OCI-LY1 (cell line): ENCODE data around the gene ST7L.

Experiments used
- H2AFZ ChIP-seq: fragments of 200-600 bp; sonication (generic), shearing (Covaris generic); 2 replicates; pipeline ENCODE4 v1.6.0; 2014; ENCODE audit warnings: antibody characterized with exemption, mild to moderate bottlenecking, low read length
- H3F3A ChIP-seq: fragments of 200-600 bp; sonication (generic), shearing (Covaris generic); 2 replicates; pipeline ENCODE4 v1.6.0; 2014; ENCODE audit warnings: mild to moderate bottlenecking, antibody characterized with exemption, low read length, moderate library complexity; ENCODE audit not compliant: insufficient read depth
- H3K27ac ChIP-seq: fragments of 200-600 bp; sonication (generic); 2 replicates; pipeline ENCODE4 v1.5.1; 2014; ENCODE audit warnings: low read length, mixed run types, mild to moderate bottlenecking, low read depth; ENCODE audit not compliant: poor library complexity, severe bottlenecking
- H3K27me3 ChIP-seq: fragments of 200-600 bp; sonication (generic); 2 replicates; pipeline ENCODE4 v1.6.0; 2014; ENCODE audit warnings: antibody characterized with exemption, mild to moderate bottlenecking, low read length, moderate library complexity; ENCODE audit not compliant: insufficient read depth
- H3K36me3 ChIP-seq: fragments of 200-600 bp; sonication (generic); 2 replicates; pipeline ENCODE4 v1.6.1; 2014; ENCODE audit warnings: mild to moderate bottlenecking, antibody characterized with exemption, low read length, moderate library complexity, mixed read lengths; ENCODE audit not compliant: insufficient read depth
- H3K4me1 ChIP-seq: fragments of 200-600 bp; sonication (generic); 2 replicates; pipeline ENCODE4 v1.5.1; 2014; ENCODE audit warnings: mild to moderate bottlenecking, low read length, moderate library complexity; ENCODE audit not compliant: insufficient read depth, severe bottlenecking
- H3K4me2 ChIP-seq: fragments of 200-600 bp; sonication (generic), shearing (Covaris generic); 2 replicates; pipeline ENCODE4 v1.6.1; 2014; ENCODE audit warnings: low read length
- H3K4me3 ChIP-seq: fragments of 200-600 bp; sonication (generic); 2 replicates; pipeline ENCODE4 v1.5.1; 2014; ENCODE audit warnings: low read length, low read depth, mild to moderate bottlenecking, mixed read lengths; ENCODE audit not compliant: poor library complexity, severe bottlenecking
- H3K79me2 ChIP-seq: fragments of 200-600 bp; shearing (Covaris generic); 2 replicates; pipeline ENCODE4 v1.6.1; 2016; ENCODE audit warnings: mixed run types, low read length, mixed read lengths; ENCODE audit not compliant: insufficient read depth
- H3K9ac ChIP-seq: fragments of 200-600 bp; sonication (generic), shearing (Covaris generic); 2 replicates; pipeline ENCODE4 v1.6.1; 2014; ENCODE audit warnings: mild to moderate bottlenecking, low read length, mixed read lengths
- H3K9me2 ChIP-seq: fragments of 200-600 bp; sonication (generic), shearing (Covaris generic); 2 replicates; pipeline ENCODE4 v1.6.1; 2014; ENCODE audit warnings: low read depth, mild to moderate bottlenecking, low read length, mixed read lengths
- H3K9me3 ChIP-seq: fragments of 200-600 bp; shearing (Covaris generic); 2 replicates; pipeline ENCODE4 v1.6.1; 2014; ENCODE audit warnings: low read length, mixed read lengths
- H4K20me1 ChIP-seq: fragments of 200-600 bp; sonication (generic), shearing (Covaris generic); 2 replicates; pipeline ENCODE4 v1.6.0; 2016; ENCODE audit warnings: mild to moderate bottlenecking, low read length; ENCODE audit not compliant: insufficient read depth
- CTCF ChIP-seq: fragments of 200-600 bp; sonication (generic), shearing (Covaris generic); IDR thresholded peaks from 2 replicates; pipeline ENCODE4 v1.5.1; 2017; ENCODE audit warnings: mild to moderate bottlenecking, antibody characterized with exemption, low read length, moderate library complexity, mixed read lengths
- EZH2 ChIP-seq: fragments of 200-600 bp; sonication (generic), shearing (Covaris generic); IDR thresholded peaks from 2 replicates; pipeline ENCODE4 v1.8.0; 2017; ENCODE audit warnings: borderline replicate concordance, mixed run types, mild to moderate bottlenecking, antibody characterized with exemption, low read length, moderate library complexity, mixed read lengths

ST7L gene

GRCh38 chr1:112506731-112507130, 112.2 kb downstream of the ST7L start:
- Histone ChIP-seq H3K9ac (no peak overlapping the region), H3K27ac (no peak overlapping the region), H3F3A (no peaks in the 10 kb centered on the region), H3K36me3 (no peaks in the 10 kb centered on the region), H3K4me1 (peaks cover 17% of the 10 kb centered on the region), H3K9me3 (no peaks in the 10 kb centered on the region), H3K27me3 (0 out of 2 replicates have a peak, but pooled peaks cover 8% of the 10 kb centered on the region), H3K9me2 (no peaks in the 10 kb centered on the region), H3K4me3 (no peak overlapping the region), H2AFZ (no peak overlapping the region), H3K4me2 (no peak overlapping the region), H3K79me2 (no peaks in the 10 kb centered on the region), H4K20me1 (no peaks in the 10 kb centered on the region)
- no peak for TF ChIP-seq EZH2
- TF ChIP-seq CTCF, result no peak

- Histone ChIP-seq H3K36me3 (no peaks in the 10 kb centered on the region), H3K4me1 (peaks cover 19% of the 10 kb centered on the region), H3K9me3 (no peaks in the 10 kb centered on the region), H3K79me2 (no peaks in the 10 kb centered on the region), H3K27ac (no peak overlapping the region), H3K4me2 (no peak overlapping the region), H3F3A (no peaks in the 10 kb centered on the region), H2AFZ (no peak overlapping the region), H3K9ac (no peak overlapping the region), H4K20me1 (no peaks in the 10 kb centered on the region), H3K9me2 (no peaks in the 10 kb centered on the region), H3K4me3 (no peak overlapping the region), H3K27me3 (0 out of 2 replicates have a peak, but pooled peaks cover 8% of the 10 kb centered on the region)
- TF ChIP-seq EZH2 (no peak), CTCF (no peak)
Observed at GRCh38 chr1:112506306-112506705, 112.6 kb downstream of the ST7L start.

- H3K4me3 ChIP-seq, result no peak overlapping the region
- H3K36me3 ChIP-seq, result no peaks in the 10 kb centered on the region
- no peak overlapping the region for H3K27ac ChIP-seq
- no peaks in the 10 kb centered on the region for H3K9me2 ChIP-seq
- no peak overlapping the region for H3K4me2 ChIP-seq
- H3K9ac ChIP-seq, result no peak overlapping the region
- H4K20me1 ChIP-seq, result no peaks in the 10 kb centered on the region
- H3F3A ChIP-seq, result no peaks in the 10 kb centered on the region
- no peaks in the 10 kb centered on the region for H3K9me3 ChIP-seq
- 0 out of 2 replicates have a peak, but pooled peaks cover 8% of the 10 kb centered on the region for H3K27me3 ChIP-seq
- peaks cover 19% of the 10 kb centered on the region for H3K4me1 ChIP-seq
- H3K79me2 ChIP-seq, result no peaks in the 10 kb centered on the region
- H2AFZ ChIP-seq, result no peak overlapping the region
- TF ChIP-seq EZH2 (no peak), CTCF (no peak)
Observed at GRCh38 chr1:112505878-112506277, 113.1 kb downstream of the ST7L start.
